Fibroblast of villous mesenchyme (primary cell): Measurements from ENCODE around the gene ANKRD13B. TPM values are rescaled to one million over a fixed set of nuclear protein-coding genes. Genes with fewer than 3 reads are reported as not detected.
"Not testable (repeated sequence)": the region's sequence is repeated elsewhere in the genome, so short reads cannot be mapped to it uniquely, and the experiment has no call there.

Experiments used
- DNase-seq: peaks from one replicate; pipeline ENCODE4 v3.0.0-alpha.2; 2010; ENCODE audit warnings: low read depth
- H3K4me3 ChIP-seq: 2 replicates; pipeline ENCODE4 v1.5.1; 2011; ENCODE audit warnings: low read depth, mild to moderate bottlenecking, low read length
- CTCF ChIP-seq: IDR thresholded peaks from 2 replicates; pipeline ENCODE4 v1.5.1; 2012; ENCODE audit warnings: low read depth, mild to moderate bottlenecking, low read length; ENCODE audit not compliant: insufficient read depth
- total RNA-seq: library from RNA; depleted of rRNA; stranded (reverse); fragments of >200 nt; gene quantifications from 2 replicates; pipeline ENCODE4 v1.2.3, GENCODE V29; 2012

Gene ANKRD13B
- total RNA-seq, 1 donor: 8.6 TPM

- TF ChIP-seq CTCF: no peak
- peak; percentile 45 for DNase-seq
- H3K4me3 ChIP-seq: no peak overlapping the region
These were observed 35.7 kb upstream of the ANKRD13B start for GRCh38 chr17:29557085-29557738.

GRCh38 chr17:29557739-29558116, 35.2 kb upstream of the ANKRD13B start:
- DNase-seq: no peak
- H3K4me3 ChIP-seq: no peak overlapping the region
- TF ChIP-seq CTCF: no peak

- H3K4me3 ChIP-seq, DNase-seq: not testable (repeated sequence)
These were observed 34.8 kb upstream of the ANKRD13B start for GRCh38 chr17:29558139-29558538.

- DNase-seq: no peak
- no peak overlapping the region for H3K4me3 ChIP-seq
- no peak for TF ChIP-seq CTCF
These were observed 33.3 kb upstream of the ANKRD13B start for GRCh38 chr17:29559640-29560039.

GRCh38 chr17:29560316-29560715, 32.6 kb upstream of the ANKRD13B start:
- no peak for TF ChIP-seq CTCF
- no peak overlapping the region for H3K4me3 ChIP-seq
- peak; percentile 19 for DNase-seq

GRCh38 chr17:29561554-29562517, 31.1 kb upstream of the ANKRD13B start:
- no peak for TF ChIP-seq CTCF
- no peak overlapping the region for H3K4me3 ChIP-seq
- DNase-seq: peak; percentile 67

- no peak for TF ChIP-seq CTCF
- no peak overlapping the region for H3K4me3 ChIP-seq
- DNase-seq: no peak
These were observed 30.3 kb upstream of the ANKRD13B start for GRCh38 chr17:29562615-29563014.
